H1 (cell line): Measurements from ENCODE around the gene GGTLC2. TPM values are rescaled to one million over a fixed set of nuclear protein-coding genes. Genes with fewer than 3 reads are reported as not detected.

Experiments used
- CTCF ChIA-PET: fragments of 300-600 bp; sonication (Branson Sonifier 250); formaldehyde crosslinking; loops from one replicate; lab custom pipeline; 2021; ENCODE audit not compliant: partially characterized antibody; lab: Charles Lee
- POLR2A ChIA-PET: fragments of 300-600 bp; sonication (Branson Sonifier 250); formaldehyde crosslinking; loops from one replicate; lab custom pipeline; 2021; ENCODE audit warnings: inconsistent platforms; ENCODE audit not compliant: partially characterized antibody; lab: Charles Lee
- DNase-seq, 2 experiments: peaks; one replicate each; pipeline versions ENCODE4 v3.0.0 to v3.0.0-alpha.2; 2010 to 2022; ENCODE audit warnings: low spot score in 2 of 2, low read depth in 1 of 2, mixed read lengths in 1 of 2
- FAIRE-seq: peaks from 2 replicates; lab custom pipeline; 2011; peaks lifted over from hg19 to GRCh38; lab: Jason Lieb, UNC
- H2AFZ ChIP-seq: 2 replicates; pipeline ENCODE4 v1.8.1; 2012; ENCODE audit warnings: low read length, inconsistent platforms
- H2AK5ac ChIP-seq: 2 replicates; pipeline ENCODE4 v1.6.1; 2013; ENCODE audit warnings: low read depth, low read length
- H2BK120ac ChIP-seq: replicated peaks from 2 replicates; pipeline ENCODE3; 2013; ENCODE audit warnings: low read depth, low read length, inconsistent platforms
- H2BK12ac ChIP-seq: 2 replicates; pipeline ENCODE4 v1.6.1; 2013; ENCODE audit warnings: low read depth, low read length
- H2BK15ac ChIP-seq: 2 replicates; pipeline ENCODE4 v1.6.1; 2013; ENCODE audit warnings: low read length
- H2BK20ac ChIP-seq: 2 replicates; pipeline ENCODE4 v1.6.1; 2013; ENCODE audit warnings: low read length
- H2BK5ac ChIP-seq: 2 replicates; pipeline ENCODE4 v1.6.1; 2013; ENCODE audit warnings: low read depth, low read length
- H3K14ac ChIP-seq: 2 replicates; pipeline ENCODE4 v1.6.1; 2013; ENCODE audit warnings: inconsistent platforms; ENCODE audit not compliant: insufficient read length
- H3K18ac ChIP-seq: 2 replicates; pipeline ENCODE4 v1.6.1; 2013; ENCODE audit warnings: low read length; ENCODE audit errors: extremely low read depth
- H3K23ac ChIP-seq: 2 replicates; pipeline ENCODE4 v1.6.1; 2013; ENCODE audit warnings: inconsistent platforms; ENCODE audit not compliant: insufficient read length
- H3K23me2 ChIP-seq: 2 replicates; pipeline ENCODE4 v1.6.1; 2013; ENCODE audit warnings: low read depth, low read length
- H3K27ac ChIP-seq: 2 replicates; pipeline ENCODE4 v1.6.1; 2011; ENCODE audit warnings: low read depth, low read length, inconsistent platforms
- H3K27me3 ChIP-seq, 4 experiments: replicated peaks in 1 of 4; 1 replicate in 1 of 4; 2 replicates in 3 of 4; pipeline versions ENCODE4 v1.6.1 to v1.8.1; 2011 to 2013; ENCODE audit warnings: low read length in 3 of 4, mild to moderate bottlenecking in 3 of 4, inconsistent platforms in 2 of 4, mixed read lengths in 2 of 4, moderate library complexity in 1 of 4; ENCODE audit not compliant: control insufficient read depth in 3 of 4, insufficient read depth in 3 of 4; ENCODE audit errors: extremely low read depth in 1 of 4
- H3K36me3 ChIP-seq, 4 experiments: 2 replicates each; pipeline versions ENCODE4 v1.6.1 to v1.8.1; 2011 to 2013; ENCODE audit warnings: mild to moderate bottlenecking in 4 of 4, low read length in 3 of 4, moderate library complexity in 2 of 4, control low read depth in 1 of 4, inconsistent platforms in 1 of 4; ENCODE audit not compliant: insufficient read depth in 4 of 4, control insufficient read depth in 2 of 4
- H3K4ac ChIP-seq: replicated peaks from 2 replicates; pipeline ENCODE3; 2013; ENCODE audit warnings: low read length, low read depth, mixed read lengths, inconsistent platforms; ENCODE audit not compliant: insufficient read length
- H3K4me1 ChIP-seq, 4 experiments: replicated peaks in 1 of 4; 1 replicate in 1 of 4; 2 replicates in 3 of 4; pipeline versions ENCODE4 v1.6.1 to v1.8.1; 2011 to 2013; ENCODE audit warnings: low read length in 3 of 4, inconsistent platforms in 2 of 4, mixed read lengths in 1 of 4; ENCODE audit not compliant: insufficient read depth in 4 of 4, control insufficient read depth in 3 of 4
- H3K4me2 ChIP-seq, 2 experiments: 2 replicates each; pipeline versions ENCODE4 v1.6.1 to v1.8.1; 2011 to 2013; ENCODE audit warnings: low read depth in 2 of 2, low read length in 2 of 2, control low read depth in 1 of 2, inconsistent platforms in 1 of 2, mild to moderate bottlenecking in 1 of 2; ENCODE audit not compliant: insufficient read depth in 1 of 2
- H3K4me3 ChIP-seq, 4 experiments: fragments of 200-600, 300-600 bp in 1 of 4; sonication (generic), shearing (Covaris generic), sonication (Bioruptor Twin) in 1 of 4; 2 replicates each; pipeline versions ENCODE4 v1.5.1 to v1.8.1; 2011 to 2016; ENCODE audit warnings: low read length in 4 of 4, low read depth in 3 of 4, control low read depth in 2 of 4, inconsistent platforms in 2 of 4, mild to moderate bottlenecking in 2 of 4, mixed read lengths in 1 of 4, moderate library complexity in 1 of 4; ENCODE audit not compliant: insufficient read depth in 2 of 4; ENCODE audit errors: extremely low read depth in 1 of 4
- H3K56ac ChIP-seq: replicated peaks from 2 replicates; pipeline ENCODE3; 2013; ENCODE audit warnings: low read depth, mild to moderate bottlenecking, mixed read lengths, low read length, inconsistent platforms; ENCODE audit not compliant: insufficient read length
- H3K79me1 ChIP-seq: 2 replicates; pipeline ENCODE4 v1.6.1; 2013; ENCODE audit warnings: low read depth, low read length, control low read depth
- H3K79me2 ChIP-seq, 2 experiments: 2 replicates each; pipeline versions ENCODE4 v1.6.1 to v1.8.1; 2012 to 2013; ENCODE audit warnings: low read length in 2 of 2, mild to moderate bottlenecking in 2 of 2, inconsistent platforms in 1 of 2; ENCODE audit not compliant: insufficient read depth in 2 of 2, control insufficient read depth in 1 of 2
- H3K9ac ChIP-seq, 4 experiments: replicated peaks in 1 of 4; 1 replicate in 1 of 4; 2 replicates in 3 of 4; pipeline versions ENCODE4 v1.6.1 to v1.8.1; 2011 to 2013; ENCODE audit warnings: low read depth in 3 of 4, low read length in 3 of 4, control low read depth in 2 of 4, mild to moderate bottlenecking in 2 of 4, moderate library complexity in 2 of 4, inconsistent platforms in 1 of 4; ENCODE audit errors: extremely low read depth in 1 of 4
- H3K9me3 ChIP-seq, 2 experiments: 2 replicates each; pipeline versions ENCODE4 v1.6.1 to v1.8.1; 2012 to 2013; ENCODE audit warnings: mild to moderate bottlenecking in 2 of 2, moderate library complexity in 2 of 2, control low read depth in 1 of 2, inconsistent platforms in 1 of 2, low read depth in 1 of 2, low read length in 1 of 2, mixed read lengths in 1 of 2; ENCODE audit not compliant: insufficient read depth in 2 of 2
- H4K20me1 ChIP-seq, 2 experiments: replicated peaks in 1 of 2; 2 replicates each; pipeline versions ENCODE3 to v1.8.1; 2011 to 2013; ENCODE audit warnings: inconsistent platforms in 2 of 2, low read length in 2 of 2, mild to moderate bottlenecking in 1 of 2; ENCODE audit not compliant: insufficient read depth in 2 of 2, control insufficient read depth in 1 of 2
- H4K5ac ChIP-seq: 2 replicates; pipeline ENCODE4 v1.6.1; 2013; ENCODE audit warnings: low read length, low read depth, mixed read lengths, inconsistent platforms; ENCODE audit not compliant: insufficient read length
- H4K8ac ChIP-seq: 2 replicates; pipeline ENCODE4 v1.8.0; 2013; ENCODE audit warnings: mild to moderate bottlenecking, moderate library complexity, low read length, inconsistent platforms; ENCODE audit not compliant: insufficient read depth; ENCODE audit errors: extremely low read depth
- H4K91ac ChIP-seq: replicated peaks from 2 replicates; pipeline ENCODE3; 2013; ENCODE audit warnings: low read length, mixed read lengths, inconsistent platforms; ENCODE audit not compliant: insufficient read length
- CHD1 ChIP-seq: IDR thresholded peaks from 2 replicates; pipeline ENCODE4 v1.6.1; 2012; ENCODE audit warnings: low read depth, low read length, improper control_type of control experiment
- POLR2AphosphoS5 ChIP-seq: IDR thresholded peaks from 2 replicates; pipeline ENCODE4 v1.6.1; 2011; ENCODE audit warnings: low read depth, low read length
- SRF ChIP-seq: IDR thresholded peaks from 2 replicates; pipeline ENCODE4 v1.6.1; 2011; ENCODE audit warnings: mild to moderate bottlenecking, low read depth, low read length, moderate library complexity
- YY1 ChIP-seq: IDR thresholded peaks from 2 replicates; pipeline ENCODE4 v1.6.1; 2011; ENCODE audit warnings: low read depth, mild to moderate bottlenecking, low read length
- WGBS, 2 experiments: shearing (Covaris generic) in 1 of 2; methylation state at CpG; one replicate each; pipeline versions ENCODE4 v1.1.6 to v1.1.7; 2013 to 2015; ENCODE audit warnings: low lambda C conversion rate in 2 of 2, mixed read lengths in 2 of 2, inconsistent platforms in 1 of 2, low coverage in 1 of 2, missing lambda C conversion rate in 1 of 2; ENCODE audit not compliant: insufficient replicate concordance in 2 of 2, insufficient coverage in 1 of 2, insufficient read length in 1 of 2; ENCODE audit errors: extremely low coverage in 1 of 2, missing lambda C conversion rate in 1 of 2; 5-methylcytosine and 5-hydroxymethylcytosine counted together
- polyA plus RNA-seq, 7 experiments: library from polyadenylated mRNA; depleted of rRNA in 3 of 7; stranded (reverse) in 5 of 7; unstranded in 2 of 7; fragments of >200 nt in 5 of 7; fragments of 200-250 nt in 2 of 7; gene quantifications; 1 replicate in 5 of 7; 2 replicates in 1 of 7; 4 replicates in 1 of 7; pipeline versions ENCODE4 v1.2.1 to v1.2.3, GENCODE V29; 2011 to 2013; ENCODE audit warnings: missing spikeins in 2 of 7, mixed read lengths in 2 of 7
- total RNA-seq: library from RNA; stranded (reverse); fragmentation: NEBNext Ultra II Directional; extraction: Animal tissue kit (Norgen Biotek cat#: 25700); gene quantifications from 2 replicates; pipeline ENCODE4 v1.2.1, GENCODE V29; 2021

Gene GGTLC2
- total and polyA plus RNA-seq, 2 of the 8 experiments (the other 6 are each of a cell fraction or from before 2014, with no cell fraction given), result not detected

- Histone ChIP-seq H3K4me1 (no peaks in the 10 kb centered on the region; a peak in 1 of 7 replicates), H3K79me2 (no peaks in the 10 kb centered on the region), H4K5ac (no peak overlapping the region), H2BK15ac (no peak overlapping the region), H2BK5ac (no peak overlapping the region), H2BK12ac (no peak overlapping the region), H3K14ac (no peak overlapping the region), H3K27ac (no peak overlapping the region), H3K79me1 (no peaks in the 10 kb centered on the region), H2AK5ac (no peak overlapping the region), H3K23ac (no peak overlapping the region), H3K36me3 (no peaks in the 10 kb centered on the region), H3K56ac (no peak overlapping the region), H3K4me3 (no peak overlapping the region), H2BK120ac (no peak overlapping the region), H3K23me2 (no peaks in the 10 kb centered on the region), H4K20me1 (peaks cover 0 to 1% of the 10 kb centered on the region in 2 experiments), H3K9ac (no peak overlapping the region), H2AFZ (no peak overlapping the region), H4K91ac (no peak overlapping the region), H3K4ac (no peak overlapping the region), H2BK20ac (no peak overlapping the region), H3K27me3 (peaks cover 22 to 64% (median 50%) of the 10 kb centered on the region in 4 experiments), H3K4me2 (no peak overlapping the region), H3K18ac (no peak overlapping the region), H4K8ac (no peak overlapping the region), H3K9me3 (peaks cover 34 to 58% of the 10 kb centered on the region in 2 experiments; a peak in 3 of 4 replicates)
- 77% methylated on average over 4 of the region's 4 CpGs; no CpG with 5 or more reads in 1 of the 2 experiments for WGBS, 2 experiments
- DNase-seq (no peak), FAIRE-seq (no peak)
- no peak for TF ChIP-seq CHD1
- no peak for TF ChIP-seq SRF
- TF ChIP-seq POLR2AphosphoS5, result no peak
- TF ChIP-seq YY1, result no peak
- ChIA-PET POLR2A (no interaction called here), CTCF (interaction anchor here (0.7 kb wide), 1 partner anchor 336 kb away, joined by 3 read pairs; no protein-coding TSS in a partner anchor)
Measured at GRCh38 chr22:22661275-22661674, 16.9 kb downstream of the GGTLC2 start.
